ENCODE measurements around the gene ICA1.

GRCh38 chr7:8220376-8221100 is 41.4 kb downstream of the ICA1 start:
- TF ChIP-seq CTCF (IDR thresholded peaks at IDR 0.05) (no peak), EZH2 (IDR thresholded peaks at IDR 0.05) (no peak)

Data from neural progenitor cell (in vitro differentiated cells).